HG03025 (cell line): Measurements from ENCODE around the gene ITCH.
"Not testable (repeated sequence)": the region's sequence is repeated elsewhere in the genome, so short reads cannot be mapped to it uniquely, and the experiment has no call there.

Source experiments
- ATAC-seq: cut with Tn5 transposase; IDR thresholded peaks from one replicate; pipeline ENCODE4 v1.9.1; 2021; ENCODE audit warnings: mild to moderate bottlenecking, moderate library complexity; ENCODE audit not compliant: unreplicated experiment, low FRiP score

Gene ITCH

GRCh38 chr20:34407962-34408474 lies 44.9 kb downstream of the ITCH start:
- ATAC-seq: no peak

GRCh38 chr20:34410336-34410735 lies 47.3 kb downstream of the ITCH start:
- ATAC-seq: no peak

GRCh38 chr20:34412453-34412852 lies 49.4 kb downstream of the ITCH start:
- no peak for ATAC-seq

- ATAC-seq: not testable (repeated sequence)
Observed at GRCh38 chr20:34414525-34414924, 51.5 kb downstream of the ITCH start.

GRCh38 chr20:34415079-34415478 lies 52.0 kb downstream of the ITCH start:
- ATAC-seq: no peak

GRCh38 chr20:34420146-34420545 lies 57.1 kb downstream of the ITCH start:
- ATAC-seq: no peak

GRCh38 chr20:34420975-34421374 lies 57.9 kb downstream of the ITCH start:
- ATAC-seq: no peak

GRCh38 chr20:34421766-34422466 lies 58.8 kb downstream of the ITCH start:
- ATAC-seq: no peak

GRCh38 chr20:34425032-34425690 lies 62.1 kb downstream of the ITCH start:
- ATAC-seq: not testable (repeated sequence)

GRCh38 chr20:34426026-34426425 lies 63.0 kb downstream of the ITCH start:
- no peak for ATAC-seq

- ATAC-seq: no peak
Observed at GRCh38 chr20:34427331-34427730, 64.3 kb downstream of the ITCH start.

- ATAC-seq: no peak
Observed at GRCh38 chr20:34427784-34428183, 64.7 kb downstream of the ITCH start.

GRCh38 chr20:34431168-34431567 lies 68.1 kb downstream of the ITCH start:
- no peak for ATAC-seq

GRCh38 chr20:34432663-34433062 lies 69.6 kb downstream of the ITCH start:
- ATAC-seq: not testable (repeated sequence)

- ATAC-seq: no peak
Observed at GRCh38 chr20:34433391-34433790, 70.3 kb downstream of the ITCH start.

- no peak for ATAC-seq
Observed at GRCh38 chr20:34435589-34435988, 72.5 kb downstream of the ITCH start.

- ATAC-seq: no peak
Observed at GRCh38 chr20:34437330-34437986, 74.4 kb downstream of the ITCH start.

- ATAC-seq: no peak
Observed at GRCh38 chr20:34439168-34439567, 76.1 kb downstream of the ITCH start.

- not testable (repeated sequence) for ATAC-seq
Observed at GRCh38 chr20:34441423-34441822, 78.3 kb downstream of the ITCH start.

GRCh38 chr20:34443546-34443945 lies 80.5 kb downstream of the ITCH start:
- no peak for ATAC-seq
